Tibial artery (tissue), 4 donors: ENCODE measurements around the gene VPS33A.
"Not testable (repeated sequence)": the region's sequence is repeated elsewhere in the genome, so short reads cannot be mapped to it uniquely, and the experiment has no call there.

Source experiments
- DNase-seq, 2 donors: peaks; one replicate each; pipeline ENCODE4 v3.0.0-alpha.2; 2019
- H3K27ac ChIP-seq, 2 donors: fragments of 200-600 bp; sonication (generic) in 1 of 2; 1 replicate in 1 of 2; 2 replicates in 1 of 2; pipeline ENCODE4 v1.5.1; 2018 to 2019; ENCODE audit warnings: mild to moderate bottlenecking in 1 of 2
- H3K27me3 ChIP-seq, 2 donors: fragments of 200-600 bp; sonication (generic) in 1 of 2; one replicate each; pipeline versions ENCODE4 v1.5.1 to v1.6.0; 2016 to 2019
- H3K36me3 ChIP-seq, 3 donors: fragments of 200-600 bp; sonication (generic) in 2 of 3; one replicate each; pipeline ENCODE4 v1.5.1; 2016 to 2019; ENCODE audit warnings: mild to moderate bottlenecking in 2 of 3
- H3K4me1 ChIP-seq, 4 donors: fragments of 200-600 bp; sonication (generic) in 2 of 4; 1 replicate in 3 of 4; 2 replicates in 1 of 4; pipeline ENCODE4 v1.5.1; 2016 to 2019
- H3K4me3 ChIP-seq, 2 donors: fragments of 200-600 bp; sonication (generic) in 1 of 2; 1 replicate in 1 of 2; 2 replicates in 1 of 2; pipeline ENCODE4 v1.5.1; 2018 to 2019; ENCODE audit warnings: mild to moderate bottlenecking in 2 of 2
- H3K9me3 ChIP-seq, 3 donors: fragments of 200-600 bp; sonication (generic) in 1 of 3; one replicate each; pipeline ENCODE4 v1.5.1; 2016 to 2019
- CTCF ChIP-seq, 2 experiments: fragments of 200-600 bp in 1 of 2; fragments of 450-650 bp in 1 of 2; IDR thresholded peaks; one replicate each; pipeline ENCODE4 v1.5.1; 2017 to 2019; ENCODE audit warnings: antibody characterized with exemption in 2 of 2, mild to moderate bottlenecking in 1 of 2, moderate library complexity in 1 of 2
- intact Hi-C: fragments of 100-400 bp; cut with DNase I; formaldehyde crosslinking; loops from one replicate; pipeline ENCODE4 v1.15.0; 2023; ENCODE audit warnings: low total_unique reads

Gene VPS33A

GRCh38 chr12:122203301-122204166 lies 62.8 kb downstream of the VPS33A start, which contains the start of gene B3GNT4:
Gene B3GNT4 (plus strand): TSS chr12:122203709. CDS start chr12:122204619, 910 bp downstream.
- DNase-seq: peak; percentile 18 to 68

GRCh38 chr12:122202811-122203210 lies 63.5 kb downstream of the VPS33A start:
- H3K27ac ChIP-seq: not testable (repeated sequence)

More at GRCh38 chr12:122203301-122204166, 62.8 kb downstream of the VPS33A start, which contains the start of gene B3GNT4:
- Histone ChIP-seq H3K36me3 (peaks cover 10 to 22% (median 17%) of the 10 kb centered on the region in 3 donors), H3K9me3 (no peaks in the 10 kb centered on the region), H3K4me1 (peaks cover 0 to 27% (median 20%) of the 10 kb centered on the region in 4 donors), H3K4me3 (peak within 1 kb of the TSS; percentile 46 to 53), H3K27ac (no peak within 1 kb of the TSS), H3K27me3 (peaks cover 2 to 68% of the 10 kb centered on the region in 2 donors)
- no peak for TF ChIP-seq CTCF (IDR thresholded peaks at IDR 0.05)
- intact Hi-C loops: no loop called here

GRCh38 chr12:122202017-122202416 lies 64.3 kb downstream of the VPS33A start:
- TF ChIP-seq CTCF (IDR thresholded peaks at IDR 0.05): no peak
- no peaks in the 10 kb centered on the region for H3K9me3 ChIP-seq
- H3K4me1 ChIP-seq: peaks cover 0 to 27% (median 20%) of the 10 kb centered on the region in 4 donors
- peaks cover 2 to 79% of the 10 kb centered on the region in 2 donors for H3K27me3 ChIP-seq
- H3K36me3 ChIP-seq: peaks cover 0 to 7% (median 2%) of the 10 kb centered on the region in 3 donors
- intact Hi-C loops: no loop called here
- no peak overlapping the region for H3K27ac ChIP-seq
- no peak overlapping the region for H3K4me3 ChIP-seq
- no peak for DNase-seq

More at GRCh38 chr12:122202811-122203210, 63.5 kb downstream of the VPS33A start:
- H3K9me3 ChIP-seq, intact Hi-C loops, DNase-seq: not testable (repeated sequence)
- Histone ChIP-seq H3K4me3 (peak overlapping the region; percentile 46 to 53), H3K36me3 (peaks cover 3 to 15% (median 10%) of the 10 kb centered on the region in 3 donors), H3K27me3 (peaks cover 2 to 73% of the 10 kb centered on the region in 2 donors), H3K4me1 (peaks cover 0 to 27% (median 20%) of the 10 kb centered on the region in 4 donors)

- H3K27me3 ChIP-seq: peaks cover 2 to 78% of the 10 kb centered on the region in 2 donors
Observed at GRCh38 chr12:122201381-122201780, 64.9 kb downstream of the VPS33A start.

GRCh38 chr12:122200541-122201175 lies 65.6 kb downstream of the VPS33A start:
- H3K4me3 ChIP-seq: no peak overlapping the region
- no peak overlapping the region for H3K27ac ChIP-seq
- peaks cover 2 to 80% of the 10 kb centered on the region in 2 donors for H3K27me3 ChIP-seq
- no peak for TF ChIP-seq CTCF (IDR thresholded peaks at IDR 0.05)
- intact Hi-C loops: no loop called here
- no peaks in the 10 kb centered on the region for H3K36me3 ChIP-seq
- H3K9me3 ChIP-seq: no peaks in the 10 kb centered on the region
- H3K4me1 ChIP-seq: peaks cover 0 to 27% (median 20%) of the 10 kb centered on the region in 4 donors
- peak in 1 of 2 donors; percentile 58 for DNase-seq

More at GRCh38 chr12:122201381-122201780, 64.9 kb downstream of the VPS33A start:
- H3K4me1 ChIP-seq: peaks cover 0 to 27% (median 20%) of the 10 kb centered on the region in 4 donors
- intact Hi-C loops: no loop called here
- DNase-seq: peak in 1 of 2 donors; percentile 38
- no peak for TF ChIP-seq CTCF (IDR thresholded peaks at IDR 0.05)
- H3K9me3 ChIP-seq: no peaks in the 10 kb centered on the region
- H3K36me3 ChIP-seq: peaks cover 0 to under 1% (median 0%) of the 10 kb centered on the region in 3 donors
- H3K27ac ChIP-seq: no peak overlapping the region
- H3K4me3 ChIP-seq: no peak overlapping the region
